Measurements from ENCODE around the gene DMXL2.
"Not testable (repeated sequence)": the region's sequence is repeated elsewhere in the genome, so short reads cannot be mapped to it uniquely, and the experiment has no call there.

The DMXL2 gene

GRCh38 chr15:51622604-51623370 lies at the start of gene DMXL2:
TSS of gene DMXL2 (minus strand) at chr15:51622771. CDS start at chr15:51622545, 226 bp downstream.
- peak; percentile 66 for DNase-seq (ENCODE audit: low read depth)

GRCh38 chr15:51672155-51672687 lies 49.6 kb upstream of the DMXL2 start:
- DNase-seq (ENCODE audit: low read depth): no peak

GRCh38 chr15:51669381-51669780 lies 46.8 kb upstream of the DMXL2 start:
- DNase-seq (ENCODE audit: low read depth): no peak

GRCh38 chr15:51668446-51668845 lies 45.9 kb upstream of the DMXL2 start:
- DNase-seq (ENCODE audit: low read depth): no peak

- DNase-seq (ENCODE audit: low read depth): no peak
Observed at GRCh38 chr15:51667478-51667877, 44.9 kb upstream of the DMXL2 start.

GRCh38 chr15:51661072-51661471 lies 38.5 kb upstream of the DMXL2 start:
- no peak for DNase-seq (ENCODE audit: low read depth)

GRCh38 chr15:51658664-51659063 lies 36.1 kb upstream of the DMXL2 start:
- DNase-seq (ENCODE audit: low read depth): no peak

- DNase-seq (ENCODE audit: low read depth): not testable (repeated sequence)
Observed at GRCh38 chr15:51655401-51656057, 33.0 kb upstream of the DMXL2 start.

- DNase-seq (ENCODE audit: low read depth): no peak
Observed at GRCh38 chr15:51652084-51652668, 29.6 kb upstream of the DMXL2 start.

GRCh38 chr15:51649659-51650521 lies 27.3 kb upstream of the DMXL2 start:
- peak; percentile 40 for DNase-seq (ENCODE audit: low read depth)

- not testable (repeated sequence) for DNase-seq (ENCODE audit: low read depth)
Observed at GRCh38 chr15:51648643-51649042, 26.1 kb upstream of the DMXL2 start.

GRCh38 chr15:51648101-51648500 lies 25.5 kb upstream of the DMXL2 start:
- DNase-seq (ENCODE audit: low read depth): not testable (repeated sequence)

GRCh38 chr15:51647128-51647562 lies 24.6 kb upstream of the DMXL2 start:
- peak; percentile 38 for DNase-seq (ENCODE audit: low read depth)

- DNase-seq (ENCODE audit: low read depth): no peak
Observed at GRCh38 chr15:51642696-51643095, 20.1 kb upstream of the DMXL2 start.

- DNase-seq (ENCODE audit: low read depth): no peak
Observed at GRCh38 chr15:51641490-51642130, 19.0 kb upstream of the DMXL2 start.

- DNase-seq (ENCODE audit: low read depth): no peak
Observed at GRCh38 chr15:51634591-51635198, 12.1 kb upstream of the DMXL2 start.

- no peak for DNase-seq (ENCODE audit: low read depth)
Observed at GRCh38 chr15:51629612-51630011, 7.0 kb upstream of the DMXL2 start.

GRCh38 chr15:51625236-51625635 lies 2.7 kb upstream of the DMXL2 start:
- DNase-seq (ENCODE audit: low read depth): no peak

- DNase-seq (ENCODE audit: low read depth): no peak
Observed at GRCh38 chr15:51624022-51624421, 1.5 kb upstream of the DMXL2 start.

GRCh38 chr15:51623386-51623938 lies 891 bp upstream of the DMXL2 start:
- DNase-seq (ENCODE audit: low read depth): no peak

Data from GM04504 (cell line).